Activated CD4-positive, CD25-positive, alpha-beta regulatory T cell treated with anti-CD3 and anti-CD28 coated beads, Interleukin-2, amount 50 U/mL, for 72 hours (primary cell): ENCODE data around the gene NSMF.
A peak's percentile ranks its signal among the peaks of the same experiment; 100 is the strongest.
"Not testable (repeated sequence)": the region's sequence is repeated elsewhere in the genome, so short reads cannot be mapped to it uniquely, and the experiment has no call there.

Experiments used
- DNase-seq: peaks from one replicate; pipeline ENCODE4 v3.0.0; 2021

Gene NSMF

GRCh38 chr9:137456864-137457405 lies 2.2 kb downstream of the NSMF start:
- no peak for DNase-seq

- DNase-seq, result no peak
Measured at GRCh38 chr9:137456061-137456863, 2.9 kb downstream of the NSMF start.

GRCh38 chr9:137455359-137455991 lies 3.7 kb downstream of the NSMF start:
- no peak for DNase-seq

- no peak for DNase-seq
Measured at GRCh38 chr9:137454597-137455358, 4.4 kb downstream of the NSMF start.

- peak; percentile 59 for DNase-seq
Measured at GRCh38 chr9:137454145-137454596, 5.0 kb downstream of the NSMF start.

GRCh38 chr9:137453643-137454081 lies 5.5 kb downstream of the NSMF start:
- peak; percentile 66 for DNase-seq

GRCh38 chr9:137452761-137453642 lies 6.1 kb downstream of the NSMF start:
- peak; percentile 34 for DNase-seq

GRCh38 chr9:137452006-137452760 lies 7.0 kb downstream of the NSMF start:
- no peak for DNase-seq

GRCh38 chr9:137451264-137452005 lies 7.7 kb downstream of the NSMF start:
- not testable (repeated sequence) for DNase-seq

GRCh38 chr9:137450539-137451222 lies 8.5 kb downstream of the NSMF start:
- not testable (repeated sequence) for DNase-seq

- DNase-seq, result no peak
Measured at GRCh38 chr9:137449931-137450538, 9.1 kb downstream of the NSMF start.

GRCh38 chr9:137449081-137449844 lies 9.9 kb downstream of the NSMF start:
- DNase-seq, result no peak

GRCh38 chr9:137448602-137448962 lies 10.6 kb downstream of the NSMF start:
- no peak for DNase-seq

- DNase-seq, result no peak
Measured at GRCh38 chr9:137447722-137448601, 11.2 kb downstream of the NSMF start.

GRCh38 chr9:137446851-137447471 lies 12.2 kb downstream of the NSMF start:
- no peak for DNase-seq

GRCh38 chr9:137445930-137446431 lies 13.2 kb downstream of the NSMF start:
- DNase-seq, result no peak

- DNase-seq, result peak; percentile 89
Measured at GRCh38 chr9:137445275-137445807, 13.8 kb downstream of the NSMF start.
